H9 (cell line): Measurements from ENCODE around the gene DMRTC2. TPM values are rescaled to one million over a fixed set of nuclear protein-coding genes. Genes with fewer than 3 reads are reported as not detected.

Experiments used
- DNase-seq: peaks from one replicate; pipeline ENCODE4 v3.0.0-alpha.2; 2017
- H2AFZ ChIP-seq: one replicate; pipeline ENCODE4 v1.6.1; 2013; ENCODE audit warnings: mild to moderate bottlenecking, low read length, control low read depth, moderate library complexity
- H2AK5ac ChIP-seq: 2 replicates; pipeline ENCODE4 v1.6.1; 2013; ENCODE audit warnings: low read length, control low read depth, mixed read lengths; ENCODE audit not compliant: insufficient read length
- H2BK120ac ChIP-seq: one replicate; pipeline ENCODE4 v1.6.1; 2013; ENCODE audit warnings: low read depth, mild to moderate bottlenecking, low read length, control low read depth, inconsistent platforms; ENCODE audit not compliant: poor library complexity, severe bottlenecking
- H2BK12ac ChIP-seq: 2 replicates; pipeline ENCODE4 v1.6.1; 2013; ENCODE audit warnings: low read length, control low read depth, mixed read lengths, low read depth; ENCODE audit not compliant: insufficient read length
- H2BK15ac ChIP-seq: 2 replicates; pipeline ENCODE4 v1.6.1; 2013; ENCODE audit warnings: low read depth, low read length, control low read depth
- H2BK20ac ChIP-seq: one replicate; pipeline ENCODE4 v1.6.1; 2013; ENCODE audit warnings: low read depth, mild to moderate bottlenecking, low read length, control low read depth, inconsistent platforms; ENCODE audit not compliant: poor library complexity, severe bottlenecking
- H2BK5ac ChIP-seq: 2 replicates; pipeline ENCODE4 v1.6.1; 2013; ENCODE audit warnings: low read length, control low read depth, mixed read lengths; ENCODE audit not compliant: insufficient read length
- H3K14ac ChIP-seq: 2 replicates; pipeline ENCODE4 v1.6.1; 2013; ENCODE audit warnings: low read length, control low read depth; ENCODE audit not compliant: insufficient read depth
- H3K18ac ChIP-seq: 2 replicates; pipeline ENCODE4 v1.6.1; 2013; ENCODE audit warnings: low read depth, mild to moderate bottlenecking, mixed read lengths, low read length, control low read depth; ENCODE audit not compliant: insufficient read length
- H3K23ac ChIP-seq: 2 replicates; pipeline ENCODE4 v1.6.1; 2013; ENCODE audit warnings: low read length, control low read depth, mixed read lengths, low read depth; ENCODE audit not compliant: insufficient read length
- H3K23me2 ChIP-seq: 2 replicates; pipeline ENCODE4 v1.6.1; 2013; ENCODE audit warnings: low read depth, mild to moderate bottlenecking, mixed read lengths, low read length, control low read depth; ENCODE audit not compliant: insufficient read length, poor library complexity, severe bottlenecking
- H3K27ac ChIP-seq: 2 replicates; pipeline ENCODE4 v1.5.1; 2013; ENCODE audit warnings: low read length, control low read depth, mixed read lengths, low read depth; ENCODE audit not compliant: insufficient read length
- H3K27me3 ChIP-seq: 2 replicates; pipeline ENCODE4 v1.6.1; 2013; ENCODE audit warnings: low read length, control low read depth, inconsistent platforms; ENCODE audit not compliant: insufficient read depth
- H3K4ac ChIP-seq: 2 replicates; pipeline ENCODE4 v1.6.1; 2013; ENCODE audit warnings: low read depth, mild to moderate bottlenecking, control low read depth, inconsistent platforms, low read length, moderate library complexity
- H3K4me1 ChIP-seq: 2 replicates; pipeline ENCODE4 v1.6.1; 2013; ENCODE audit warnings: low read length, control low read depth, inconsistent platforms; ENCODE audit not compliant: insufficient read depth
- H3K4me2 ChIP-seq: 2 replicates; pipeline ENCODE4 v1.6.1; 2013; ENCODE audit warnings: low read length, control low read depth, mixed read lengths; ENCODE audit not compliant: insufficient read length, insufficient read depth
- H3K56ac ChIP-seq: 2 replicates; pipeline ENCODE4 v1.6.1; 2013; ENCODE audit warnings: low read depth, mild to moderate bottlenecking, mixed read lengths, low read length, control low read depth; ENCODE audit not compliant: insufficient read length
- H3K79me1 ChIP-seq: 2 replicates; pipeline ENCODE4 v1.6.1; 2013; ENCODE audit warnings: low read depth, mild to moderate bottlenecking, moderate library complexity, low read length, control low read depth, inconsistent platforms; ENCODE audit not compliant: insufficient read depth, poor library complexity, severe bottlenecking
- H3K79me2 ChIP-seq: 2 replicates; pipeline ENCODE4 v1.6.1; 2013; ENCODE audit warnings: low read length, control low read depth, inconsistent platforms; ENCODE audit not compliant: insufficient read depth
- H3K9ac ChIP-seq: 2 replicates; pipeline ENCODE4 v1.6.1; 2013; ENCODE audit warnings: low read length, control low read depth, mixed read lengths; ENCODE audit not compliant: insufficient read length; ENCODE audit errors: extremely low read depth
- H3K9me3 ChIP-seq: one replicate; pipeline ENCODE4 v1.6.1; 2013; ENCODE audit warnings: low read depth, low read length, inconsistent platforms; ENCODE audit not compliant: control insufficient read depth
- H3T11ph ChIP-seq: one replicate; pipeline ENCODE4 v1.6.1; 2013; ENCODE audit warnings: mild to moderate bottlenecking, low read length, control low read depth, inconsistent platforms
- H4K20me1 ChIP-seq: one replicate; pipeline ENCODE4 v1.6.1; 2013; ENCODE audit not compliant: control insufficient read depth, insufficient read length, insufficient read depth
- H4K5ac ChIP-seq: 2 replicates; pipeline ENCODE4 v1.6.1; 2013; ENCODE audit warnings: low read depth, mild to moderate bottlenecking, mixed read lengths, low read length, control low read depth; ENCODE audit not compliant: insufficient read length
- H4K8ac ChIP-seq: replicated peaks from 2 replicates; pipeline ENCODE4 v1.6.1; 2013; ENCODE audit warnings: low read length, control low read depth, mixed read lengths, low read depth; ENCODE audit not compliant: insufficient read length
- H4K91ac ChIP-seq: 2 replicates; pipeline ENCODE4 v1.6.1; 2013; ENCODE audit warnings: low read depth, mild to moderate bottlenecking, moderate library complexity, mixed read lengths, low read length, control low read depth; ENCODE audit not compliant: insufficient read length
- H3K27ac Mint-ChIP-seq, 3 experiments: 2 replicates in 2 of 3; 3 replicates in 1 of 3; pipeline ENCODE4 v1.8.0; 2020 to 2021; ENCODE audit warnings: mixed read lengths in 3 of 3, mild to moderate bottlenecking in 1 of 3, moderate library complexity in 1 of 3
- H3K27me3 Mint-ChIP-seq: 2 replicates; pipeline ENCODE4 v1.8.0; 2021; ENCODE audit warnings: low read depth, mild to moderate bottlenecking, moderate library complexity, mixed read lengths
- H3K36me3 Mint-ChIP-seq, 3 experiments: 2 replicates in 2 of 3; 3 replicates in 1 of 3; pipeline ENCODE4 v1.8.0; 2020 to 2021; ENCODE audit warnings: low read depth in 3 of 3, mixed read lengths in 3 of 3; ENCODE audit not compliant: insufficient read depth in 1 of 3
- H3K4me1 Mint-ChIP-seq, 2 experiments: 2 replicates each; pipeline ENCODE4 v1.8.0; 2020; ENCODE audit warnings: mixed read lengths in 2 of 2
- H3K4me3 Mint-ChIP-seq, 2 experiments: 2 replicates in 1 of 2; 3 replicates in 1 of 2; pipeline ENCODE4 v1.8.0; 2020 to 2021; ENCODE audit warnings: mild to moderate bottlenecking in 2 of 2, mixed read lengths in 2 of 2, moderate library complexity in 1 of 2
- H3K9me3 Mint-ChIP-seq, 2 experiments: 2 replicates in 1 of 2; 3 replicates in 1 of 2; pipeline ENCODE4 v1.8.0; 2020; ENCODE audit warnings: mild to moderate bottlenecking in 2 of 2, mixed read lengths in 2 of 2, moderate library complexity in 1 of 2
- WGBS: extraction: QIAGEN DNeasy Blood & Tissue Kit; methylation state at CpG from one replicate; pipeline ENCODE4 v1.1.7; 2013; ENCODE audit warnings: missing lambda C conversion rate, low lambda C conversion rate, mixed read lengths; ENCODE audit not compliant: insufficient read length; ENCODE audit errors: extremely low coverage; 5-methylcytosine and 5-hydroxymethylcytosine counted together
- total RNA-seq: library from RNA; stranded (reverse); gene quantifications from 2 replicates; pipeline ENCODE4 v1.2.1, GENCODE V29; 2021
- TF ChIP-seq, protein P1 (sequence below): fragments of 200-600 bp; sonication (generic); conservative IDR thresholded peaks from 3 replicates; pipeline ENCODE4 v1.8.0; 2021; ENCODE audit warnings: antibody characterized with exemption, mild to moderate bottlenecking

The DMRTC2 gene
- total RNA-seq, 1 experiment from 2014 or later: not detected

DNA sequence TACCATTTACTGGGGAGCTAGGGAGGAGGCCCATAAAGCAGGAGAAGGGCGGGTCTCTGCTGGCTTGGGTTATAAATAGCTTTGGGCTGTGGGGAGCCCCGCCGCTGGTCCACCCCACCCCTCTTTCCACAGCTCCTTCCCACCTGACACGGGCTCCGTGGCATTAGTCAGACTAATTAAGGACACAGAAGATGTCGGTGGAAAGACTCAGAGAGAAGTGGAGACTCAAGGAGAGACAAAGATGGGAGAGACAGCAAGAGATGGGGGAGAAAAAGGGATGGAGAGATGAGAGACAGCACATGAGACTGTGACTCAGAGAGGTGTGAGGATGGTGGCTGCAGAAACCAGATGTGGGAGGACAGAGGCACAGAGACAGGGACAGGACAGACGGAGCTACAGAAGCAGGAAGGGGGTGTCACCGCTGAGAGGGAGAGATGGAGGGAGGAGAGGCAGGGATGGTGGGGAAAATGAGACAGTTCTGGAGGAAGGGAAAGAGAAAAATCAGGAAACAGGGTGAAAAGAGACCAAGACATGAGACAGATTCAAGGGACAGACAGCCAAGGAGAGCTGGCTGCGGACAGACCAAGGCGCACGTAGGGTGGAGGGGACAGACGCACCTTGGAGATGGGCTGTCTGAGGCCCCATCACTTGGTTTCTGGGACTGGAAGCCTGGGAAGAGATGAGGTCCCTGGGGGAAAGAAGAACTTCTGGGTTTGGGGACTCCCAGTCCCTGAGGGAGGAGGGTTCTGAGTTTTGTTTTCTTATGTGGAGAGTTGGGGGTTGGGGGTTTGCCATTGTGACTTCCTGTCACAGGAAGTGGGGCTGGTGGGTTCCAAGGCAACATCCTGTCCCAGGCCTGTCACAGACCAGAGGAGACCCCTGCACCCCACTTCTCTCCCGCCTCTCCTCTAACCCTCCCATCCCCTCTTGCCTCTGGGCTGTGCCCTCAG is 42.2 kb downstream of the DMRTC2 start:
- H3K18ac ChIP-seq: peak overlapping the region; percentile 0
- H3K27ac Mint-ChIP-seq: peak overlapping the region; percentile 6 to 74 (median 12); a peak in 6 of 7 replicates
- peaks cover 27 to 44% of the 10 kb centered on the region in 2 experiments for H3K4me1 Mint-ChIP-seq
- no peaks in the 10 kb centered on the region for H3K79me1 ChIP-seq
- H2BK12ac ChIP-seq: no peak overlapping the region
- H3K79me2 ChIP-seq: 0 out of 2 replicates have a peak, but pooled peaks cover 2% of the 10 kb centered on the region
- peak overlapping the region; percentile 17 for H3K9ac ChIP-seq
- no peak overlapping the region for H2BK15ac ChIP-seq
- no peaks in the 10 kb centered on the region for H4K20me1 ChIP-seq
- peaks cover 20% of the 10 kb centered on the region for H3K23me2 ChIP-seq
- no peaks in the 10 kb centered on the region; the same call in 1 of the 2 replicates for H3K27me3 ChIP-seq
- H3K4ac ChIP-seq: no peak overlapping the region
- H2BK20ac ChIP-seq: no peak overlapping the region
- peak overlapping the region; percentile 9 for H4K91ac ChIP-seq
- H3K56ac ChIP-seq: no peak overlapping the region
- H3T11ph ChIP-seq: no peak overlapping the region
- no peak overlapping the region for H2AK5ac ChIP-seq
- no peak for DNase-seq
- H3K23ac ChIP-seq: no peak overlapping the region
- peaks cover 8% of the 10 kb centered on the region for H3K4me1 ChIP-seq
- H4K8ac ChIP-seq: no peak overlapping the region
- H3K9me3 ChIP-seq: no peaks in the 10 kb centered on the region
- peak overlapping the region; percentile 26 for H3K4me2 ChIP-seq
- H3K27ac ChIP-seq: peak overlapping the region; percentile 37
- no peak overlapping the region for H2BK120ac ChIP-seq
- no CpG with 5 or more reads among the region's 13 CpGs for WGBS
- peak overlapping the region; percentile 0; the same call in 1 of the 2 replicates for H3K14ac ChIP-seq
- peaks cover 14% of the 10 kb centered on the region for H3K27me3 Mint-ChIP-seq
- H2BK5ac ChIP-seq: no peak overlapping the region
- H3K4me3 Mint-ChIP-seq: peak overlapping the region; percentile 18 to 34; a peak in 2 of 5 replicates
- H4K5ac ChIP-seq: no peak overlapping the region
- TF ChIP-seq, protein P1, sequence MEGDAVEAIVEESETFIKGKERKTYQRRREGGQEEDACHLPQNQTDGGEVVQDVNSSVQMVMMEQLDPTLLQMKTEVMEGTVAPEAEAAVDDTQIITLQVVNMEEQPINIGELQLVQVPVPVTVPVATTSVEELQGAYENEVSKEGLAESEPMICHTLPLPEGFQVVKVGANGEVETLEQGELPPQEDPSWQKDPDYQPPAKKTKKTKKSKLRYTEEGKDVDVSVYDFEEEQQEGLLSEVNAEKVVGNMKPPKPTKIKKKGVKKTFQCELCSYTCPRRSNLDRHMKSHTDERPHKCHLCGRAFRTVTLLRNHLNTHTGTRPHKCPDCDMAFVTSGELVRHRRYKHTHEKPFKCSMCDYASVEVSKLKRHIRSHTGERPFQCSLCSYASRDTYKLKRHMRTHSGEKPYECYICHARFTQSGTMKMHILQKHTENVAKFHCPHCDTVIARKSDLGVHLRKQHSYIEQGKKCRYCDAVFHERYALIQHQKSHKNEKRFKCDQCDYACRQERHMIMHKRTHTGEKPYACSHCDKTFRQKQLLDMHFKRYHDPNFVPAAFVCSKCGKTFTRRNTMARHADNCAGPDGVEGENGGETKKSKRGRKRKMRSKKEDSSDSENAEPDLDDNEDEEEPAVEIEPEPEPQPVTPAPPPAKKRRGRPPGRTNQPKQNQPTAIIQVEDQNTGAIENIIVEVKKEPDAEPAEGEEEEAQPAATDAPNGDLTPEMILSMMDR: no peak
- no peak overlapping the region for H2AFZ ChIP-seq
- peaks cover 0 to 17% (median 4%) of the 10 kb centered on the region in 3 experiments; a peak in 4 of 7 replicates for H3K36me3 Mint-ChIP-seq
- H3K9me3 Mint-ChIP-seq: no peaks in the 10 kb centered on the region; a peak in 1 of 5 replicates
